Ovary (tissue), 3 donors: Measurements from ENCODE around the gene SNAPC2.

Source experiments
- EP300 ChIP-seq: sonication (generic); formaldehyde crosslinking; IDR thresholded peaks from one replicate; pipeline ENCODE4 v1.6.1; 2017; ENCODE audit warnings: antibody characterized with exemption
- TF ChIP-seq, protein P1 (sequence below), 3 donors: fragments of 450-650 bp in 2 of 3; fragments of 200-600 bp in 1 of 3; IDR thresholded peaks; one replicate each; pipeline versions ENCODE4 v1.5.1 to v1.8.0; 2016 to 2022; ENCODE audit warnings: antibody characterized with exemption in 3 of 3, mild to moderate bottlenecking in 1 of 3
- donor health status: DM: no; HTN: no; CAD: no.

DNA sequence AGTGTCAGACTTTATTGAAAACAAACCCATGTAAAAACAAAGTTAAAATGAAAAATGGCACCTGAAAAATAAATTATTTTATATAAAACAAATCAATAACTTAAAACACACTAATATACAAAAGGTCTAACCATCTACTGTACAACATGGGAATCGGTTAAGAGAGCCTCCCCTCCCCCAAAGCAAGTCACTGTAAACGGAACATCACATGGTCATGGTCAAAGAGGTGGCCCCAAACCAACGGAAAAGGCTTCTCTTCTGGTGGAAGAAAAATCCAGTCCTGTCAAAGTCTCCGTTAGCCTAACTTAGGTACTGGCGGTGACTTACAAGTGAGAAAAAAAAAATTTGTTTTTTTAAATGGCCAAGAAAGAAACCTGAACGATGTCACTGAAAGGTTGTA is 39.1 kb downstream of the SNAPC2 start:
- TF ChIP-seq, protein P1, sequence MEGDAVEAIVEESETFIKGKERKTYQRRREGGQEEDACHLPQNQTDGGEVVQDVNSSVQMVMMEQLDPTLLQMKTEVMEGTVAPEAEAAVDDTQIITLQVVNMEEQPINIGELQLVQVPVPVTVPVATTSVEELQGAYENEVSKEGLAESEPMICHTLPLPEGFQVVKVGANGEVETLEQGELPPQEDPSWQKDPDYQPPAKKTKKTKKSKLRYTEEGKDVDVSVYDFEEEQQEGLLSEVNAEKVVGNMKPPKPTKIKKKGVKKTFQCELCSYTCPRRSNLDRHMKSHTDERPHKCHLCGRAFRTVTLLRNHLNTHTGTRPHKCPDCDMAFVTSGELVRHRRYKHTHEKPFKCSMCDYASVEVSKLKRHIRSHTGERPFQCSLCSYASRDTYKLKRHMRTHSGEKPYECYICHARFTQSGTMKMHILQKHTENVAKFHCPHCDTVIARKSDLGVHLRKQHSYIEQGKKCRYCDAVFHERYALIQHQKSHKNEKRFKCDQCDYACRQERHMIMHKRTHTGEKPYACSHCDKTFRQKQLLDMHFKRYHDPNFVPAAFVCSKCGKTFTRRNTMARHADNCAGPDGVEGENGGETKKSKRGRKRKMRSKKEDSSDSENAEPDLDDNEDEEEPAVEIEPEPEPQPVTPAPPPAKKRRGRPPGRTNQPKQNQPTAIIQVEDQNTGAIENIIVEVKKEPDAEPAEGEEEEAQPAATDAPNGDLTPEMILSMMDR (IDR thresholded peaks at IDR 0.05), result no peak
- TF ChIP-seq EP300, result no peak
